NCI-H510A treated with DMSO at 0.1 percent for 48 hours (cell line): ENCODE data around the gene GREB1.

Source experiments
- DNase-seq: peaks from one replicate; lab custom pipeline; 2025; lab: John Stamatoyannopoulos, UW

The GREB1 gene

GRCh38 chr2:11562011-11562410, 28.2 kb downstream of the GREB1 start:
- DNase-seq = no peak

- DNase-seq = no peak
Observed at GRCh38 chr2:11562476-11562875, 28.6 kb downstream of the GREB1 start.

- DNase-seq = no peak
Observed at GRCh38 chr2:11563784-11564666, 30.2 kb downstream of the GREB1 start.

- no peak for DNase-seq
Observed at GRCh38 chr2:11564816-11565567, 31.1 kb downstream of the GREB1 start.

- no peak for DNase-seq
Observed at GRCh38 chr2:11566383-11566782, 32.5 kb downstream of the GREB1 start.

GRCh38 chr2:11567631-11568031, 33.8 kb downstream of the GREB1 start:
- no peak for DNase-seq

GRCh38 chr2:11568436-11568835, 34.6 kb downstream of the GREB1 start:
- DNase-seq = no peak

GRCh38 chr2:11569636-11570035, 35.8 kb downstream of the GREB1 start:
- no peak for DNase-seq

- DNase-seq = no peak
Observed at GRCh38 chr2:11571170-11571569, 37.3 kb downstream of the GREB1 start.

- DNase-seq = no peak
Observed at GRCh38 chr2:11572996-11573395, 39.2 kb downstream of the GREB1 start.

GRCh38 chr2:11573418-11574175, 39.8 kb downstream of the GREB1 start:
- DNase-seq = no peak

- no peak for DNase-seq
Observed at GRCh38 chr2:11574176-11575046, 40.6 kb downstream of the GREB1 start.

- DNase-seq = no peak
Observed at GRCh38 chr2:11576398-11576797, 42.6 kb downstream of the GREB1 start.

- no peak for DNase-seq
Observed at GRCh38 chr2:11577101-11577883, 43.4 kb downstream of the GREB1 start.

GRCh38 chr2:11578081-11578948, 44.5 kb downstream of the GREB1 start:
- no peak for DNase-seq

GRCh38 chr2:11578986-11579774, 45.3 kb downstream of the GREB1 start:
- no peak for DNase-seq

GRCh38 chr2:11579867-11580659, 46.2 kb downstream of the GREB1 start:
- no peak for DNase-seq

GRCh38 chr2:11580697-11581096, 46.9 kb downstream of the GREB1 start:
- no peak for DNase-seq
